ENCODE results near the gene PRDX5. TPM values are rescaled to one million over a fixed set of nuclear protein-coding genes. Genes with fewer than 3 reads are reported as not detected.

The PRDX5 gene
- total and polyA plus RNA-seq, 9 of the 15 experiments (the other 6 are each of a cell fraction or from before 2014, with no cell fraction given), result 40.8 to 327 (median 204) TPM

DNA sequence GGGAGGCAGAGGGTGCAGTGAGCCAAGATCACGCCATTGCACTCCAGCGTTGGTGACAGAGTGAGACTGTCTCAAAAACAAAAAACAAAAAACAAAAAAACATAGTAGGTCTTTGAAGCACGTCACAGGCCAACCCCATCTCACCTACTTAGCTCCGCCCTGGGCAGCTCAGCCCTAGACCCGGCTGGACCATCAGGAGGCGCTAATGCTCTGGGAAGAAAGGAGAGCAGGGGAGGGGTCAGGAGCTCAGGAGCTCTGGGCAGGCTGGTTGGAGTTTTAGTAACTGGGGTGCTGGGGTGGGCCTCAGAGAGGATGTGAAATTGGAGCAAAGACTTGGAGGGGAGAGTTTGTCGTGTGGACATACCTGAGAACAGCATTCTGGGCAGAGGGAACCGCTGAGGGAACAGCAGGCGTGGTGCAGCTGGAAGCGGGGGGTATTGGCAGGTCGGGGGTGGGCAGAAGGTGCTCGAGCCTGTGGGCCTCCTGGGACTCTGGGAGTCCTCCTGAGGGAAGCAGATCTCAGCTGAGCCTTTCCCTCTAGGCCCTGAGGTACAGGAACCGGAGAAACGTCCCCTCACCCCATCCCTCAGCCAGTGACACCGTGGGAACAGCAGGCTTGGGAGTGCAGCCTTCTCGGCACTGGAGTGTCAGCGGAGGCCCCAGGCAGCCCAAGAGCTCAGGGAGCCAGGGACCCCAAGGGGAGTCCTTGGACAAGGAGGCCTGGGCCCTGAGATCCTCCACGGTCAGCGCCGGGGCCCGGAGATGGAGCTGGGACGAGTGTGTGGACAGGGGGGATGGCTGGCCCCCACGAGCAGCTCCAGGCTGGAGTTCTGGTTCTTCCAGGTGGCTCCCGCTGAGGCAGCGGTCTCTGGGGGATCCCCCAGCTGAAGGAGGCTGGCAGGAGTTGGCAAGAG, 38.8 kb downstream of the PRDX5 start (continued):
- peak; percentile 55 for TF ChIP-seq JUND (IDR thresholded peaks at IDR 0.05; ENCODE audit: borderline replicate concordance, low read depth, low read length)
- peak; percentile 16; the same call in 1 of the 3 replicates for TF ChIP-seq JUND (tag; IDR thresholded peaks at IDR 0.05; ENCODE audit: borderline replicate concordance, low read depth, low read length)
- TF ChIP-seq NR1H2 (CRISPR knock-in tag; IDR thresholded peaks at IDR 0.05), result 0 out of 2 replicates have a peak, but pooled peaks have one; percentile 62
- TF ChIP-seq, protein P1, sequence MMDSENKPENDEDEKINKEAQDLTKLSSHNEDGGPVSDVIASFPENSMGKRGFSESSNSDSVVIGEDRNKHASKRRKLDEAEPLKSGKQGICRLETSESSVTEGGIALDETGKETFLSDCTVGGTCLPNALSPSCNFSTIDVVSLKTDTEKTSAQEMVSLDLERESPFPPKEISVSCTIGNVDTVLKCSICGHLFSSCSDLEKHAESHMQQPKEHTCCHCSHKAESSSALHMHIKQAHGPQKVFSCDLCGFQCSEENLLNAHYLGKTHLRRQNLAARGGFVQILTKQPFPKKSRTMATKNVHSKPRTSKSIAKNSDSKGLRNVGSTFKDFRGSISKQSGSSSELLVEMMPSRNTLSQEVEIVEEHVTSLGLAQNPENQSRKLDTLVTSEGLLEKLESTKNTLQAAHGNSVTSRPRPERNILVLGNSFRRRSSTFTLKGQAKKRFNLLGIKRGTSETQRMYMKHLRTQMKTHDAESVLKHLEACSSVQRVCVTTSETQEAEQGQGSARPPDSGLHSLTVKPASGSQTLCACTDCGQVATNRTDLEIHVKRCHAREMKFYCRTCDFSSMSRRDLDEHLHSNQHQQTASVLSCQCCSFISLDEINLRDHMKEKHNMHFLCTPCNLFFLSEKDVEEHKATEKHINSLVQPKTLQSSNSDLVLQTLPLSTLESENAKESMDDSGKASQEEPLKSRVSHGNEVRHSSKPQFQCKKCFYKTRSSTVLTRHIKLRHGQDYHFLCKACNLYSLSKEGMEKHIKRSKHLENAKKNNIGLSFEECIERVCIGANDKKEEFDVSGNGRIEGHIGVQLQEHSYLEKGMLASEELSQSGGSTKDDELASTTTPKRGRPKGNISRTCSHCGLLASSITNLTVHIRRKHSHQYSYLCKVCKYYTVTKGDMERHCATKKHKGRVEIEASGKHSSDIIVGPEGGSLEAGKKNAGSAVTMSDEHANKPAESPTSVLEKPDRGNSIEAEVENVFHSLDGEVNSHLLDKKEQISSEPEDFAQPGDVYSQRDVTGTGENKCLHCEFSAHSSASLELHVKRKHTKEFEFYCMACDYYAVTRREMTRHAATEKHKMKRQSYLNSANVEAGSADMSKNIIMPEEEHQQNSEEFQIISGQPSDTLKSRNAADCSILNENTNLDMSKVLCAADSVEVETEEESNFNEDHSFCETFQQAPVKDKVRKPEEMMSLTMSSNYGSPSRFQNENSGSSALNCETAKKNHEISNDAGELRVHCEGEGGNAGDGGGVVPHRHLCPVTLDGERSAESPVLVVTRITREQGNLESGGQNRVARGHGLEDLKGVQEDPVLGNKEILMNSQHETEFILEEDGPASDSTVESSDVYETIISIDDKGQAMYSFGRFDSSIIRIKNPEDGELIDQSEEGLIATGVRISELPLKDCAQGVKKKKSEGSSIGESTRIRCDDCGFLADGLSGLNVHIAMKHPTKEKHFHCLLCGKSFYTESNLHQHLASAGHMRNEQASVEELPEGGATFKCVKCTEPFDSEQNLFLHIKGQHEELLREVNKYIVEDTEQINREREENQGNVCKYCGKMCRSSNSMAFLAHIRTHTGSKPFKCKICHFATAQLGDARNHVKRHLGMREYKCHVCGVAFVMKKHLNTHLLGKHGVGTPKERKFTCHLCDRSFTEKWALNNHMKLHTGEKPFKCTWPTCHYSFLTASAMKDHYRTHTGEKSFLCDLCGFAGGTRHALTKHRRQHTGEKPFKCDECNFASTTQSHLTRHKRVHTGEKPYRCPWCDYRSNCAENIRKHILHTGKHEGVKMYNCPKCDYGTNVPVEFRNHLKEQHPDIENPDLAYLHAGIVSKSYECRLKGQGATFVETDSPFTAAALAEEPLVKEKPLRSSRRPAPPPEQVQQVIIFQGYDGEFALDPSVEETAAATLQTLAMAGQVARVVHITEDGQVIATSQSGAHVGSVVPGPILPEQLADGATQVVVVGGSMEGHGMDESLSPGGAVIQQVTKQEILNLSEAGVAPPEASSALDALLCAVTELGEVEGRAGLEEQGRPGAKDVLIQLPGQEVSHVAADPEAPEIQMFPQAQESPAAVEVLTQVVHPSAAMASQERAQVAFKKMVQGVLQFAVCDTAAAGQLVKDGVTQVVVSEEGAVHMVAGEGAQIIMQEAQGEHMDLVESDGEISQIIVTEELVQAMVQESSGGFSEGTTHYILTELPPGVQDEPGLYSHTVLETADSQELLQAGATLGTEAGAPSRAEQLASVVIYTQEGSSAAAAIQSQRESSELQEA (IDR thresholded peaks at IDR 0.05; ENCODE audit: low read depth), result no peak
- TF ChIP-seq, protein P2, sequence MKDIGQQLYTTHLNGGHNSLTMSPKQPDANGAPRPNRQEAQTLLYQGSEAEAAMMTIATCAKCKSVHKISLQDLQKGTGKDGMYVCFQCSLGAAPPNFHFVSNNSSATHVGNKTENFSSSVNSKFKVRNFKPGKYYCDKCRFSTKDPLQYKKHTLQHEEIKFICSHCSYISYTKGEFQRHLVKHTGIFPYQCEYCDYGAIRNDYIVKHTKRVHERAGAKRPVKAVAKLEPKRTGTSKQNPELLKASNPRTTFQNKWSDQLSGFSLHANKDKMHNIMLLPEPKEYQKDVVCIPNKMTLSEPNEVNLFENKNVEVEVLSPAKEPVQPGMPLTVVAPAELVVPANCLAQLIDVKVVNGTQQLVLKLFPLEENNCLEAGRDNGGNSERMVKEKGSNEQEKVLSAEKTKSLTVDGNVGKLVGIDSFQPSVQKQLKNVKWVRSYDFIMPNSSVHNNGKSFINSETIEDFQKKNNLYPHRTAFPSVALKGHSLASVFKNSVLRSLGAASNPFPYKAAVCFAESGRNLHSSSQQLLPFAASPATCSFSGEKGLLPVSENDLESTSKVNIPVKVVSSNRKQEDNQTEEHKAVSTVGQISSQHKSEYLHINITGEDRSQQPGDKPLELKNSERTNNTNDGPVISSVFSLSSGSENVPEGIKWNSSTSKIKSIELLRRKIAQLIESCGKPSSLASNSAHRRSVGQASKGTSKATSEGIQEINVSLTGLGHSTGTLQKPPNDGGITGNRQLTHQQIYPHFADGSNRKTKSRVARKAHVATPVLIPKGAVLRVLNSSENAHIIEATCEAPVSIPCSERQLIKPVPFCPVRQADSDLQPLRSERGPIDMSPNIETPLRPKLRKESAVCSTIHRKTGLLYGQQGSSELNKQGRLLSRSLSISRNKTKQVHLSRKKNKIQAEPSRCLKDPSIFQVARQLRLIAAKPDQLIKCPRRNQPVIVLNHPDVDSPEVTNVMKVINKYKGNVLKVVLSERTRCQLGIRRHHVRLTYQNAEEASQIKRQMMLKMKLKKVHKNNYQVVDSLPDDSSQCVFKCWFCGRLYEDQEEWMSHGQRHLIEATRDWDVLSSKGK (CRISPR knock-in tag; IDR thresholded peaks at IDR 0.05), result no peak
- no peak for TF ChIP-seq C11orf30 (IDR thresholded peaks at IDR 0.05; ENCODE audit: low read depth)
- TF ChIP-seq RB1 (IDR thresholded peaks at IDR 0.05; ENCODE audit: low read depth), result no peak
- TF ChIP-seq, protein P3, sequence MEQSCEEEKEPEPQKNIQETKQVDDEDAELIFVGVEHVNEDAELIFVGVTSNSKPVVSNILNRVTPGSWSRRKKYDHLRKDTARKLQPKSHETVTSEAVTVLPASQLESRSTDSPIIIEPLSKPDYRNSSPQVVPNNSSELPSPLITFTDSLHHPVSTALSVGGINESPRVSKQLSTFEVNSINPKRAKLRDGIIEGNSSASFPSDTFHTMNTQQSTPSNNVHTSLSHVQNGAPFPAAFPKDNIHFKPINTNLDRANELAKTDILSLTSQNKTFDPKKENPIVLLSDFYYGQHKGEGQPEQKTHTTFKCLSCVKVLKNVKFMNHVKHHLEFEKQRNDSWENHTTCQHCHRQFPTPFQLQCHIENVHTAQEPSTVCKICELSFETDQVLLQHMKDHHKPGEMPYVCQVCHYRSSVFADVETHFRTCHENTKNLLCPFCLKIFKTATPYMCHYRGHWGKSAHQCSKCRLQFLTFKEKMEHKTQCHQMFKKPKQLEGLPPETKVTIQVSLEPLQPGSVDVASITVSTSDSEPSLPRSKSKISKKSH (CRISPR knock-in tag; IDR thresholded peaks at IDR 0.05), result no peak
